Measurements from ENCODE around the gene ZNF101.

Gene ZNF101

DNA sequence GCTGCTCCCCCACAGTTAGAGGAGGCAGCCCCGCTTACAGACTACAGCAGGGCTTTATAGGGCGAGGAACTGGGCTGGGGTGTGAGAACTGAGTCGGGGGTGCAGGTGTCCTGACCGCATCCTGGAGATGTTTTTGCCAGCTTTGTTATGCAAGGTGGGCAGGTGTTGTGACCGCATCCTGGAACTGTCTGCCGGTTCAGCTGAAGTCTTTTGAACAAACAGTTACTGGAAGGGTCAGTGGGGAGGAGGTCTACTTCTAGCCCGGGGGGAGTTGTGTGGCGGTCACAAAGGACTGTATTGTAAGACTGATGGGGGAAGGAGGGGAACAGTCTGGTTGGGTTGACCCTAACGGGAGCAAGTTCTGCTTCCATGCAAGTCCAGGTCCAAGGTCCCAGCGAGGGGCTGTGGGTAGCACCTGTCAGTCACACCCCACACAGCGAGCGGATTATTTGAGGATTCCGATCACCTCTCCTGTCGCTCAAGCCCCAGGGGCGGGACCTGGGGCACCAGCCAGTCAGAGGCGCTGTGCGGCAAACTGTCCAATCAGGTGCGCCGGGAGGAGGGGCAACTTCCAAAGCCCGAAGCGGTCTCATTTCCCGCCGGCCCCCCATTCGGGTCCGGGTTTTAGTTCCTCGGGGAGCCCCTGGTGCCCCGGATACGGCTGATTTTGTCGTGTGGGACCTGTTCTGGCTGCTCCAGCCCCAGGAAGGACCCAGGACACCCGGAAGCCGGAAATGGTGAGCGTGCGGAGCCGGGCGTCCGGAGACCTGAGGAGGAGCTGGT, at the start of gene ZNF101:
Gene ZNF101, plus strand, starts transcription at position 610 of the 783 bp plus-strand sequence. Its CDS starts 125 bp downstream, at position 735.
- peak; percentile 84 for DNase-seq

- DNase-seq, result no peak
Observed at GRCh38 chr19:19619181-19619848, 49.3 kb upstream of the ZNF101 start.

DNA sequence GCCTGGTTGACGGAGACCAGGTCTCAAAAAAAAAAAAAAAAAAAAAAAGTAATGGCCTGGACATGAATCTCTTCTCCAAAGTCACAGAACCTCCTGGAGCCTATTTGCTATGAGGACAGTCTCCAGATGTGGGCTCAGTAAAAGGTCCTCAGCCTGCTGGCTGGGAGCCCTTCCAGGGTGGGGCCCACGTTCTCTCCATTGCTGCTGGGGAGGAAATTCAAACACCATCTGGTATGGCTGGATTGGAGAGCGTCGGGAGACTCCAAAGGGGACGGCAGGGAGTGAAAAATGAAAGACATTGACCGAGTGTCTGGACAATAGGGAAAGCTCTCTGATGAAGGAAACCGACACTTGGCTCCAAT, 48.8 kb upstream of the ZNF101 start:
- no peak for DNase-seq

GRCh38 chr19:19623383-19623782, 45.3 kb upstream of the ZNF101 start:
- DNase-seq, result no peak

DNA sequence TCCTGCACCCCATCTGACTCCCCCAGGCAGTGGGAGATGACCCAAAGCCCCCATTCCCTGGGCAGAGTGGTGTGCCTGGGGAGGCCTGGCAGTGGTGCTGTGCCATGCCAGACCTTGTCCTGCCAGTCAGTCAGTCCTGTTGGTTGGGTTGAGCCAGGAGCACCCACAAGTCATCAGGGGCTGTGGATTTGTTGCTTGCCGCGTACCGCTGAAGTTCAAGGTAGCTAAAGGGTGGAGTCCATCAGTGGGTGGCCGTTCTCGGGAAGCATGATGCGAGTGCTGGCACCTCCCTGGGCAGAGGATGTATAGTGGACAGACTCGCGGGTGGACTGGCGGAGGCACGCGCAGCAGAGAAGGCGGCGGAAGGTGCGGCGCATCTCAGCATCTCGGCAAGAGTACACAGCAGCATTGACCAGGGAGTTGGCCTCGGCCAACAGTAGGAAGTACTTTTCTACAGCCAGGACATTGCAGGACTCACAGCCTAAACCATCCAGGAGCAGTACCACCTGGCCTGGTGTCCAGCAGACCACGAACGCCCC, 44.5 kb upstream of the ZNF101 start:
- no peak for DNase-seq

DNA sequence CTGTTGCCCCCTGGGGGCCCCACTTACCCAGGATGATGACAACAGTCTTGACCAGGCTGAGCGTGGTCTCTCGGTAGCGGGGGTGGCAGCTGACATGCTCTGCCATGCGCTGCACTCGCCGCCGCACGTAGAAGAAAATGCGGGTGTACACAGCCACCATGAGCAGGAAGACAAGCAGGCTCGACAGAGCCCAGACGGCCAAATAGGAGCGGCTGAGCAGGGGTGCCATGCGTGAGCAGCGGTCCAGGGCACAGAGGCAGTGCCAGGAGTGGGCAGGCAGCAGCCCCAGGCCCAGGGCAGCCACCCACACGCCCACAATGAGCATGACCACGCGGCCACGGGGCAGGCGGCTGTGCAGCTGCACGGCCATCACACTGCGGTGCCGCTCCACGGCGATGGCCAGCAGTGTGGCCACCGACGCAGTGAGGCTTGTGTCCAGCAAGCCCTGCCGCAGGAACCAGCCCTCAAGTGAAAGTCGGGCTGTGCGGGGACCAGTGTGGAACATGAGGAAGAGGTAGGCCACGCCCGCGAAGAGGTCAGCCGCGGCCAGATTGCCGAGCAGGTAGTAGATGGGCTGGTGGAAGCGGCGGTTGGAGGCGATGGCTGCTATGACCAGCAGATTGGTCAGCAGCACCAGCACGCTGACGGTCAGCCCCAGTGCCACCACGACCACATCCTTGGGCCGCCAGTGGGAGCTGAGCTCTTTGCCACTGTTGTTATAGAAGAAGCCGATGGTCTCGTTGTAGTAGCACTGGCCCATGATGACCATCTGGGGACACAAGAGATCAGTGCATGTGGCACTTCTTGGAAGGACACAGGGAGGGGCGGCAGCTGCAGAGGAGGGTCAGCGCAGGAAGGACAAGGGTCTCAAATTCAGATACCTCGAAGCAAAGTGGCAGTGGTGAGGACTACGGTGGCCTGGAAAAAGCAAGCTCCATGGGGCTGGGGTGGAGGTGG, 41.8 kb upstream of the ZNF101 start:
- no peak for DNase-seq

DNA sequence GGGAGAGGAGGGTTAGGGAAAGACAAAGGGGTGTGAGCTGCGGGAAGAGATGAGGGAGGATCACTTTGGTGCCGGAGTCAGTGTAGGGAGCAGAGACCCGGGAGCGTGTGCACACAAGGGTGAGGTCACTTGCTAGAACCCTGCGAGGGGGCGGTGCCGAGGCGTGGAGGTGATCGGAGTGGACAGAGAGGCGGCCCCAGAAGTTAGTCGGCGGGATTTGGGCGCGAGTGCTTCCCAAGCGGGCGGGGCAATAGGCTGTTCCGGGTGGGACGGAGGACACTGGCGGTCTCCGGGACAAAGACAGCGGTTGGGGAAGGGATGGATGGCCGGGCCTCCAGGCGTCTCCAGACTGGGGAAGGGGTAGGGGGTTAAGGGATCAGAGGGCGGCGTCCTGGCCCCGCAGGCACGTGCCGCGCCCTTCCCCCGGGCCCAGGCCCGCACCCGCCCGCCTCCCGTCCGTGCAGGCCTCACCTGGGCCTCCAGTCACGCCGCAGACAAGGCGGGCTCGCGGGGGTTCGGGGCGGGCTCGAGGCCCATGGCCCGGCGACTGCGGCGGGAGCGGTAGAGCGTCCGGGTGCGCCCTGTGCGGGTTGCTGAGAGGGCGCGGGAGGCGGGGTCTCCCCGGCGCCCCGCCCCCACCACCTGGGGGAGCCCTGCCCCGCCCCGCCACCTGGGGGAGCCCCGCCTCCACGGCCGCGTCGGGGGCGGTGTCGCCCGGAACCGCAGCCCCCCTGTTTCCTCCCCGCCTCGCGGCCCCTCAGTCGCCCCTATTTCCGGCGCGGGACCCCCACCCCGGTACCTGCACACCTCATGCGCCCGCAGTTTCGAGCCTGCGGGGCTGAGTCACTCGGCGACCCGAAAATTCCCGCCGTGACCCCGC, 40.8 kb upstream of the ZNF101 start, which contains the start of gene LPAR2:
Gene LPAR2, minus strand, starts transcription at position 600 of the 880 bp plus-strand sequence. CDS start 945 bp downstream, outside the sequence.
- peak; percentile 75 for DNase-seq

GRCh38 chr19:19628501-19629134, 40.0 kb upstream of the ZNF101 start:
- DNase-seq, result peak; percentile 85

GRCh38 chr19:19630062-19630414, 38.6 kb upstream of the ZNF101 start:
- no peak for DNase-seq

- no peak for DNase-seq
Observed at GRCh38 chr19:19630426-19630825, 38.2 kb upstream of the ZNF101 start.

DNA sequence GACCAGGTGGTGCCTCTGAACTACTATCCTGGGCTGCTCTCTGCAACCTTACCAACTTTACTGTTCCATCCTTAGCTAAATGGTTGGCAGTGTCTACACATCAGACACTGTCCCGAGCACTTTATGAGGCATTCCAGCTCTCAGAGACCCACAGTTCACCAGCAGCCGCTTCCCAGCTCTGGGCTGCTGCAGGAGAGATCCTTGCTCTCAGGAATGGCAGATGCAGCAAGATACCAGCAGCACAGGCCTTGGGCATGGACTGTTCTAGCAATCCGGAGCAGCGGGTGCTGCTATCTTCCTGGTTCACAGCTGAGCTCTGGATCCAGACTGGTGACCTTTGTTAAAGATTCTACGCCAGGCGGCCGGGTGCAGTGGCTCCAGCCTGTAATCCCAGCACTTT, 37.3 kb upstream of the ZNF101 start:
- no peak for DNase-seq

- DNase-seq, result no peak
Observed at GRCh38 chr19:19632661-19633060, 36.0 kb upstream of the ZNF101 start.

DNA sequence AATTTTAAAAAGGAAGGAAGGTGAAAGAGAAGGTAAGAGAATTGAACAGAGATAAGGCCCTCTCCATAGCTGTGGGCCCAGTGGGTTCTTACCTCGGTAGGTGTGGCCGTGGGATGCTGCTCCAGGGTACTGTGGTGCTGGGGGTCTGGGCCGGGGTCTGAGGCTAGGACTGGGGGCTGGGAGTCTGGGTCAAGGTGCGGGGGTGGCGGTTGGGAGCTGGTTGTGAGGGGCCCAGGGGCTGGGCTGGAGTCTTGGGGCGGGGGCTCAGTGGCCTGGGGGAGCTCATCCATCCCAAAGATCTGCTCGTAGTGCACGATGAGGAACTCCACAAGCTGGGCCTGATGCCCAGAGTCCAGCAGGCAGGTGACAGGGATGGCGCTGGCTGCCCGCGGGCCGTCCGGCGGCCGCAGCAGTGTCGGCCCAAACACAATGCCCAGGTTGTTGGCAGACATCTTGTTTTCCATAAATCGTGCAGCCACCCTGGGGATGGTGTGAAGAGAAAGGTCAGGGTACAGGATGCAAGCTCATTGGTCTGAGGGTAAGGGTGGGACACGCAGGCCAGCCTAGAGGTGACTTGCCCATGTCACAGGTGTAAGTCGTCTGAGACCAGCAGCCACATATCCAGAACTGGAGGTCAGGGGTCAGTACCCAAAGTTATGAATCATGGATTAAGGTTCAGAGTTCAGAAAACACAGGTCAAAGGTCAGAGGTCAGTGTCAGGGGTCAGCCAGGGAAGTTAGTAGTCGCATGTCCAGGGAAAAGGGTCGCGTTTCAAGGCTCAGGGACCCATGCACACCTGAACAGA, 34.7 kb upstream of the ZNF101 start:
- no peak for DNase-seq

GRCh38 chr19:19634516-19635312, 33.9 kb upstream of the ZNF101 start:
- no peak for DNase-seq

GRCh38 chr19:19635313-19635702, 33.3 kb upstream of the ZNF101 start:
- no peak for DNase-seq

DNA sequence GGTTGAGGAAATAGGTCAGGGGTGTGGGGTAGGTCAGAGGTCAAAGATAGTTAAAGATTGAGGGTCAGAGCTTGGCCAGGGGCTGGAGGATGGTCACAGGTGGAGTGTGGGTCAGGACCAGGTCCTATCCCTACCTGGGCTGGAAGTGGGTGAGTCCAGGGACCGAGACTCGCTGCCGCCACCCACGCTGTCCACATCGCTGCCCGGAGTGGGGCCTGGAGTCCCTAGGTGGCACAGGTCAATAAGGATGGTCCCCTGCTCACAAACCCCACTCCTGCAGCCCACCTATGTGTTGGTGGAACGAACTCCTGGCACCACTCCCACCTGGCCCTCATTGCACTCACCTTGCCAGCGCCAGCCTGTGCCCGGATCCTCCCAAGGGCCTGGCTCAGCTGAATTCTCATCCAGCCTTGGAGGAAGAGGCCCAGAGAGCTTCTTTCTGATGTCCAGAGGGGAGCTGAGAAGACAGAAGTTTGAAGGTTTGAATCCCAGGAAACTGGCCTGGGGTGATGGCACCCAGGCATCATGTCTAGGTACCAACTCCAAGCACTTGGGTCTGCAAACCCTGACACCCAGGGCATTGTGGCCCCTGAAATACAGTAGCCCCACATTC, 32.0 kb upstream of the ZNF101 start:
- no peak for DNase-seq

GRCh38 chr19:19637186-19637522, 31.5 kb upstream of the ZNF101 start:
- DNase-seq, result no peak

GRCh38 chr19:19637523-19638251, 31.0 kb upstream of the ZNF101 start:
- no peak for DNase-seq
